ENCODE data around the gene LIMS1.

The LIMS1 gene

GRCh38 chr2:108623616-108624015 is 89.3 kb downstream of the LIMS1 start:
- Histone ChIP-seq H3K27me3 (ENCODE audit: control insufficient read depth in 1 of 2, insufficient read depth in 2 of 2, low read length in 2 of 2) (no peaks in the 10 kb centered on the region), H3K27ac (ENCODE audit: low read length) (no peak overlapping the region), H3K36me3 (ENCODE audit: control insufficient read depth in 2 of 2, insufficient read depth in 2 of 2, low read length in 2 of 2) (no peaks in the 10 kb centered on the region), H3K4me1 (ENCODE audit: control insufficient read depth, insufficient read depth, low read length) (peaks cover 7% of the 10 kb centered on the region), H3K4me3 (ENCODE audit: low read length in 2 of 2) (no peak overlapping the region), H3K9me3 (ENCODE audit: control insufficient read depth in 2 of 2, low read length in 2 of 2) (no peaks in the 10 kb centered on the region), H3K9ac (ENCODE audit: low read length in 2 of 2) (no peak overlapping the region)

- H3K4me3 ChIP-seq (ENCODE audit: low read length in 2 of 2), result no peak overlapping the region
- no peaks in the 10 kb centered on the region for H3K27me3 ChIP-seq (ENCODE audit: control insufficient read depth in 1 of 2, insufficient read depth in 2 of 2, low read length in 2 of 2)
- no peaks in the 10 kb centered on the region for H3K36me3 ChIP-seq (ENCODE audit: control insufficient read depth in 2 of 2, insufficient read depth in 2 of 2, low read length in 2 of 2)
- H3K27ac ChIP-seq (ENCODE audit: low read length), result no peak overlapping the region
- H3K4me1 ChIP-seq (ENCODE audit: control insufficient read depth, insufficient read depth, low read length), result peaks cover 6% of the 10 kb centered on the region
- no peak overlapping the region for H3K9ac ChIP-seq (ENCODE audit: low read length in 2 of 2)
- no peaks in the 10 kb centered on the region for H3K9me3 ChIP-seq (ENCODE audit: control insufficient read depth in 2 of 2, low read length in 2 of 2)
These were observed 91.0 kb downstream of the LIMS1 start for GRCh38 chr2:108625186-108625827.

GRCh38 chr2:108625828-108626195 is 91.5 kb downstream of the LIMS1 start:
- no peaks in the 10 kb centered on the region for H3K27me3 ChIP-seq (ENCODE audit: control insufficient read depth in 1 of 2, insufficient read depth in 2 of 2, low read length in 2 of 2)
- peaks cover 5% of the 10 kb centered on the region for H3K4me1 ChIP-seq (ENCODE audit: control insufficient read depth, insufficient read depth, low read length)
- H3K9ac ChIP-seq (ENCODE audit: low read length in 2 of 2), result no peak overlapping the region
- no peaks in the 10 kb centered on the region for H3K36me3 ChIP-seq (ENCODE audit: control insufficient read depth in 2 of 2, insufficient read depth in 2 of 2, low read length in 2 of 2)
- H3K4me3 ChIP-seq (ENCODE audit: low read length in 2 of 2), result no peak overlapping the region
- H3K27ac ChIP-seq (ENCODE audit: low read length), result no peak overlapping the region
- no peaks in the 10 kb centered on the region for H3K9me3 ChIP-seq (ENCODE audit: control insufficient read depth in 2 of 2, low read length in 2 of 2)

GRCh38 chr2:108626995-108627394 is 92.7 kb downstream of the LIMS1 start:
- H3K36me3 ChIP-seq (ENCODE audit: control insufficient read depth in 2 of 2, insufficient read depth in 2 of 2, low read length in 2 of 2), result no peaks in the 10 kb centered on the region
- no peak overlapping the region for H3K27ac ChIP-seq (ENCODE audit: low read length)
- H3K9me3 ChIP-seq (ENCODE audit: control insufficient read depth in 2 of 2, low read length in 2 of 2), result no peaks in the 10 kb centered on the region
- H3K4me1 ChIP-seq (ENCODE audit: control insufficient read depth, insufficient read depth, low read length), result peaks cover 3% of the 10 kb centered on the region
- H3K27me3 ChIP-seq (ENCODE audit: control insufficient read depth in 1 of 2, insufficient read depth in 2 of 2, low read length in 2 of 2), result no peaks in the 10 kb centered on the region
- no peak overlapping the region for H3K4me3 ChIP-seq (ENCODE audit: low read length in 2 of 2)
- no peak overlapping the region for H3K9ac ChIP-seq (ENCODE audit: low read length in 2 of 2)

- H3K9me3 ChIP-seq (ENCODE audit: control insufficient read depth in 2 of 2, low read length in 2 of 2), result no peaks in the 10 kb centered on the region
- no peaks in the 10 kb centered on the region for H3K36me3 ChIP-seq (ENCODE audit: control insufficient read depth in 2 of 2, insufficient read depth in 2 of 2, low read length in 2 of 2)
- H3K4me3 ChIP-seq (ENCODE audit: low read length in 2 of 2), result no peak overlapping the region
- H3K4me1 ChIP-seq (ENCODE audit: control insufficient read depth, insufficient read depth, low read length), result peaks cover 5% of the 10 kb centered on the region
- H3K27me3 ChIP-seq (ENCODE audit: control insufficient read depth in 1 of 2, insufficient read depth in 2 of 2, low read length in 2 of 2), result no peaks in the 10 kb centered on the region
- H3K9ac ChIP-seq (ENCODE audit: low read length in 2 of 2), result no peak overlapping the region
- no peak overlapping the region for H3K27ac ChIP-seq (ENCODE audit: low read length)
These were observed 93.8 kb downstream of the LIMS1 start for GRCh38 chr2:108627911-108628567.

DNA sequence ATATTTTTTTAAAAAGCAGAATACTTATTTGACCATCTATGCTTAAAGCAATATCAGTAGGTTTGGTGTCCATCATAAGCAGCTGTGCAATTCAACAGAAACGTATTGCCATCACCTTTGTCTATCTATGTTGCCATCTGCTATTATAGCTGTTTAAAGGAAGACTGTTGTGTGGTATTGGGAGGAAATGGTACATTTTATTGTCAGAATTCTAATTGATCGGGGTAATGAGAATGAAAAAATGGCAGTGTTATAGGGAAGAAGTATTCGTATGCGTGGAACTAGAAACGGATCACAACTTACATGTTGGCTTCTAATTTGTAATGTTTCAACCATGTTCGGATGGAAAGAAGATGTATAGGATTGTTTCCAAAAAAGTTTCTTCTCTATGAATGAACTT is 94.7 kb downstream of the LIMS1 start:
- Histone ChIP-seq H3K4me3 (ENCODE audit: low read length in 2 of 2) (no peak overlapping the region), H3K9ac (ENCODE audit: low read length in 2 of 2) (no peak overlapping the region), H3K4me1 (ENCODE audit: control insufficient read depth, insufficient read depth, low read length) (peaks cover 8% of the 10 kb centered on the region), H3K27me3 (ENCODE audit: control insufficient read depth in 1 of 2, insufficient read depth in 2 of 2, low read length in 2 of 2) (no peaks in the 10 kb centered on the region), H3K36me3 (ENCODE audit: control insufficient read depth in 2 of 2, insufficient read depth in 2 of 2, low read length in 2 of 2) (no peaks in the 10 kb centered on the region), H3K9me3 (ENCODE audit: control insufficient read depth in 2 of 2, low read length in 2 of 2) (no peaks in the 10 kb centered on the region), H3K27ac (ENCODE audit: low read length) (no peak overlapping the region)

DNA sequence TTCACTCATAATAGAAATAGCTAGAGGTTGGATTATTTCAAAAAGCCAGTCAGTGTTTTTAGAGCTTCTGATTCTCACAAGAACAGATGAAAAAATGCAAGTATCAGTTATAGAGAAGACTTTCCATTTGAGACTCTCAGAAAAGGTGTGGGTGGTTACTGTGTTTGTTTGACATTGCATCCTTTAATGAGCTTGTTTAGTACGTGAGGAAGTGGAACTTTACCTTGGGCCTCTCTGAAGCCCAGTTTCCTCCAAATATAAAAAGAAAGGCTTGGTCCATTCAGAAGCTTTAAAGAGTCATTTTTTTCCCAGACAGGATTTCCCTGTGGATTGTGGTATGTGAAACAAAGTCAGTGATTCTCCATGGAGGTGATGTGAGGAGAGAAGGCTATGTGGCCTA is 95.1 kb downstream of the LIMS1 start:
- Histone ChIP-seq H3K4me1 (ENCODE audit: control insufficient read depth, insufficient read depth, low read length) (peaks cover 13% of the 10 kb centered on the region), H3K9me3 (ENCODE audit: control insufficient read depth in 2 of 2, low read length in 2 of 2) (no peaks in the 10 kb centered on the region), H3K9ac (ENCODE audit: low read length in 2 of 2) (no peak overlapping the region)

DNA sequence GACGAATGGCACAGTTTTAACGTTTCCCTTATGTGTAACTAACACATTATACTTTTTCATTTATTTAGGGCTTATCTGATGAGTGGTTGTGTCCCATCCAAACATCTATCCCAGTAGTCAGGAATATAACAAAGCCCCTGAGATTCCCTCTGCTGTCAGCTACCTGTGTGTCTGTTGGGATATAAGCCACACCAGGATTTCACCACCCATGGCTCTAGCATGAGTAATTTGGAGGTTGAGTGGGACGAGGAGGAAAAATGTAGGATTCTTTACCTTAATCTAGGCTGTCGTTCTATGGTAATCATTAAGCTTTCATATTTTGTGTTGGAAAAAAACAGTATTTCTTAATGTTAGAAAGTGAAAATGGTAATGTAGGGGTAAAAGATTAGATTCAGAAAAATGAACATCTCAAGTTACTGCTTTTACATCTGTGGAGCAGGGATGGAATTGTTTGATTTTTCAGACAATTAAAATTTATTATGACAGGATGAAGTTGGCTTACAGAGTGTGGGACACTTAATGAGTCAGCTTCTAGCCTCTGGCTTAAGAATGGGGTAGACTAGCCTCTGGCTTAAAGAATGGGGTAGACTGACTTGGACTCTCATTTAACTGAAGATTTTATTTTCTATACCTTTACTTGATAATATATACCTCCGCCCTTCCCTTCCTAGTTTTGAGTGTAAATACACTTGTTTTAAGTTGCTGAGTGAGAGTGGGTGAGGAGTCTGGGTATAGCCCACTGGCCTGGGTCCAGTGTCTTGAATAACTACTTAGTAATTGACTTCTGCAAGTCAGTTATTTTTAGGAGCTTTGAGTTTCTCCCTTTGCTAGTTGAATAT is 96.5 kb downstream of the LIMS1 start:
- H3K36me3 ChIP-seq (ENCODE audit: control insufficient read depth in 2 of 2, insufficient read depth in 2 of 2, low read length in 2 of 2), result no peaks in the 10 kb centered on the region
- H3K27ac ChIP-seq (ENCODE audit: low read length), result no peak overlapping the region
- no peak overlapping the region for H3K4me3 ChIP-seq (ENCODE audit: low read length in 2 of 2)
- H3K27me3 ChIP-seq (ENCODE audit: control insufficient read depth in 1 of 2, insufficient read depth in 2 of 2, low read length in 2 of 2), result no peaks in the 10 kb centered on the region
- H3K9me3 ChIP-seq (ENCODE audit: control insufficient read depth in 2 of 2, low read length in 2 of 2), result no peaks in the 10 kb centered on the region
- peaks cover 22% of the 10 kb centered on the region for H3K4me1 ChIP-seq (ENCODE audit: control insufficient read depth, insufficient read depth, low read length)
- H3K9ac ChIP-seq (ENCODE audit: low read length in 2 of 2), result no peak overlapping the region

More for the DNA sequence above, 95.1 kb downstream of the LIMS1 start:
- H3K4me3 ChIP-seq (ENCODE audit: low read length in 2 of 2), result no peak overlapping the region
- H3K27me3 ChIP-seq (ENCODE audit: control insufficient read depth in 1 of 2, insufficient read depth in 2 of 2, low read length in 2 of 2), result no peaks in the 10 kb centered on the region
- H3K27ac ChIP-seq (ENCODE audit: low read length), result no peak overlapping the region
- H3K36me3 ChIP-seq (ENCODE audit: control insufficient read depth in 2 of 2, insufficient read depth in 2 of 2, low read length in 2 of 2), result no peaks in the 10 kb centered on the region

DNA sequence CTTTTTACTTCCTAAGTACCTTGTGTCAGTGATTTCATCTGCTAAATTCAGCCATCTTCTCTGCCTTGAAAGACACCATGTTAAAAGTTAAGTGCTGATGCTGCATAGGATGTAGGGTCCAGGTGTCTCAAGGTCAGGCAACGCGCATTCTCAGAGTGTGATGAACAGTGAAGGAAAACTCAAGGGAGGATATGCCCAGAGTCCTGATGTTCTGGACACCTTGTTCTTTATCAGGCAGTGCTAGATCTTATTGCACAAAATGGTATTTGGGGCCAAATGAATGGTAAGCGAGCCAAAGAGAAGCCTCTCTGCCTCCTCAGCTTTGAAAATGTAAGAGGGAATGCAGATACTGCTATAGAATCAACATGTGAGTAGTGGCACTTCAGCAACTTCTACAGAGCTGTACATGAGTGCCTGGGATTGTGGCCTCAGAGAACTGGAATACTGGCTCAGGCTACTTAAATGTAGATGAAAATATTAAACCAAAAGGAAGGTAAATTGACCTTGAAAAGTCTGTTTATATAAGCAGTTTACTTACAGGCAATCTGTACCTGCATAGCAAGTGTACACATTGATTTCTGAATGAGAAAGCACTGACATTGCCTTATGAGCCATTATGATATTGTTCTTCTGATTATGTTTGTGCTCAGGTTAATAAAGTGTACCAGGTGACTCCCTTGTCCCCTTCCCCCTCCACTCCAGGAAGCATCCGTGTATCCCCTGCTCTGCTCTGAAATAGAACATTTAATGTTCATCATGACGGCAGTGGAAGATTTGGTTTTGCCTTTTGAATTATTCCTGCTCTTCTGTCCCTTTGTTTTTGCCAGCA is 98.3 kb downstream of the LIMS1 start:
- H3K27ac ChIP-seq (ENCODE audit: low read length), result no peak overlapping the region
- no peaks in the 10 kb centered on the region for H3K36me3 ChIP-seq (ENCODE audit: control insufficient read depth in 2 of 2, insufficient read depth in 2 of 2, low read length in 2 of 2)
- no peak overlapping the region for H3K4me3 ChIP-seq (ENCODE audit: low read length in 2 of 2)
- H3K9me3 ChIP-seq (ENCODE audit: control insufficient read depth in 2 of 2, low read length in 2 of 2), result no peaks in the 10 kb centered on the region
- no peaks in the 10 kb centered on the region for H3K27me3 ChIP-seq (ENCODE audit: control insufficient read depth in 1 of 2, insufficient read depth in 2 of 2, low read length in 2 of 2)
- peaks cover 33% of the 10 kb centered on the region for H3K4me1 ChIP-seq (ENCODE audit: control insufficient read depth, insufficient read depth, low read length)
- H3K9ac ChIP-seq (ENCODE audit: low read length in 2 of 2), result no peak overlapping the region

DNA sequence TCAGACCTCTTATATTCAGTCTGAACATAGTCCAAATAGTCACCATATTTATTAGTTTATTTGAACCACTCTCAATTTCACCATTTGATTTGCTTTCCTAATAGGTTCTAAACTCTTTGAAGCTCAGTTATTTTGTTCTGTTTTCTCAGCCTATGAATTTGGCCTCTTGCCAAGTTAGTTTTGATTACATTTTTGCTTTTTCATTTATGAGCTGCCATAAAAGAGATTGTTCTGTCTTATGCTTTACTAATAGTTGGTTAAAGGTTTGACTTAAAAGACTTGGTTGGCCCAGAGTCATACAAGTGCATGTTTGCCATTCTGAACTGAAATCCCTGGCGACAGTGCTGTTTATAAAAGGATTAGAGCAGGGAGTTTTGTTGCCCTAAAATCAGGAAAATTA is 99.1 kb downstream of the LIMS1 start:
- Histone ChIP-seq H3K4me1 (ENCODE audit: control insufficient read depth, insufficient read depth, low read length) (peaks cover 33% of the 10 kb centered on the region), H3K27me3 (ENCODE audit: control insufficient read depth in 1 of 2, insufficient read depth in 2 of 2, low read length in 2 of 2) (no peaks in the 10 kb centered on the region)

More for the DNA sequence above, 99.1 kb downstream of the LIMS1 start:
- no peak overlapping the region for H3K9ac ChIP-seq (ENCODE audit: low read length in 2 of 2)
- H3K4me3 ChIP-seq (ENCODE audit: low read length in 2 of 2), result no peak overlapping the region
- H3K27ac ChIP-seq (ENCODE audit: low read length), result no peak overlapping the region
- H3K9me3 ChIP-seq (ENCODE audit: control insufficient read depth in 2 of 2, low read length in 2 of 2), result no peaks in the 10 kb centered on the region
- no peaks in the 10 kb centered on the region for H3K36me3 ChIP-seq (ENCODE audit: control insufficient read depth in 2 of 2, insufficient read depth in 2 of 2, low read length in 2 of 2)
